ENCODE measurements around the gene FLYWCH1. TPM values are rescaled to one million over a fixed set of nuclear protein-coding genes. Genes with fewer than 3 reads are reported as not detected.

Gene FLYWCH1
- total and polyA plus RNA-seq, 2 donors (not counting 3 experiments of a cell fraction or from before 2014, with no cell fraction given), result 32.0 to 51.2 TPM

- H3K4me1 ChIP-seq (ENCODE audit: control insufficient read depth, extremely low read depth, insufficient read depth, low read length), result peaks cover 2% of the 10 kb centered on the region
- no peaks in the 10 kb centered on the region for H3K9me3 ChIP-seq (replicated peaks; ENCODE audit: control insufficient read depth, insufficient read depth, low read length)
- POLR2A ChIA-PET, result no interaction called here
- no peaks in the 10 kb centered on the region for H3K27me3 ChIP-seq (ENCODE audit: control insufficient read depth in 2 of 2, insufficient read depth in 2 of 2, low read length in 2 of 2)
- H3K9ac ChIP-seq (replicated peaks; ENCODE audit: extremely low read depth, insufficient read depth, low read length), result no peak overlapping the region
- H3K4me3 ChIP-seq (replicated peaks in 1 of 3; ENCODE audit: insufficient read depth in 1 of 3, low read depth in 1 of 3, low read length in 3 of 3), result no peak overlapping the region
- no peak overlapping the region for H3K27ac ChIP-seq (ENCODE audit: insufficient read depth, low read depth, low read length)
- H4K20me1 ChIP-seq (replicated peaks; ENCODE audit: control insufficient read depth, extremely low read depth, insufficient read depth, low read length), result no peaks in the 10 kb centered on the region
- H3K4me2 ChIP-seq (ENCODE audit: insufficient read depth, low read length), result no peak overlapping the region
- intact Hi-C loops (cut with micrococcal nuclease) (no loop called here), dilution Hi-C loops (cut with MboI; ENCODE audit: extremely low pct_ligation_motif_present, low sequenced_read_pairs) (no loop called here)
- FAIRE-seq (no peak), DNase-seq (ENCODE audit: low read depth, low spot score) (no peak)
- no peaks in the 10 kb centered on the region for H3K79me2 ChIP-seq (ENCODE audit: control insufficient read depth, insufficient read depth, low read length)
- H3K36me3 ChIP-seq (ENCODE audit: control insufficient read depth in 2 of 2, extremely low read depth in 1 of 2, insufficient read depth in 2 of 2, low read length in 2 of 2), result peaks cover 2 to 15% of the 10 kb centered on the region in 2 experiments
- CTCF ChIA-PET, result no interaction called here
- TF ChIP-seq POLR2AphosphoS5 (IDR thresholded peaks at IDR 0.05; ENCODE audit: insufficient read depth, low read depth, low read length) (no peak), MAX (IDR thresholded peaks at IDR 0.05; ENCODE audit: insufficient read depth, insufficient read length) (no peak), EZH2 (IDR thresholded peaks at IDR 0.05; ENCODE audit: borderline replicate concordance, low read depth, low read length, severe bottlenecking) (no peak), FOS (IDR thresholded peaks at IDR 0.05; ENCODE audit: borderline replicate concordance, insufficient read depth, low read length) (no peak)
- TF ChIP-seq, protein P1, sequence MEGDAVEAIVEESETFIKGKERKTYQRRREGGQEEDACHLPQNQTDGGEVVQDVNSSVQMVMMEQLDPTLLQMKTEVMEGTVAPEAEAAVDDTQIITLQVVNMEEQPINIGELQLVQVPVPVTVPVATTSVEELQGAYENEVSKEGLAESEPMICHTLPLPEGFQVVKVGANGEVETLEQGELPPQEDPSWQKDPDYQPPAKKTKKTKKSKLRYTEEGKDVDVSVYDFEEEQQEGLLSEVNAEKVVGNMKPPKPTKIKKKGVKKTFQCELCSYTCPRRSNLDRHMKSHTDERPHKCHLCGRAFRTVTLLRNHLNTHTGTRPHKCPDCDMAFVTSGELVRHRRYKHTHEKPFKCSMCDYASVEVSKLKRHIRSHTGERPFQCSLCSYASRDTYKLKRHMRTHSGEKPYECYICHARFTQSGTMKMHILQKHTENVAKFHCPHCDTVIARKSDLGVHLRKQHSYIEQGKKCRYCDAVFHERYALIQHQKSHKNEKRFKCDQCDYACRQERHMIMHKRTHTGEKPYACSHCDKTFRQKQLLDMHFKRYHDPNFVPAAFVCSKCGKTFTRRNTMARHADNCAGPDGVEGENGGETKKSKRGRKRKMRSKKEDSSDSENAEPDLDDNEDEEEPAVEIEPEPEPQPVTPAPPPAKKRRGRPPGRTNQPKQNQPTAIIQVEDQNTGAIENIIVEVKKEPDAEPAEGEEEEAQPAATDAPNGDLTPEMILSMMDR (IDR thresholded peaks at IDR 0.05; ENCODE audit: extremely low read depth in 1 of 2, insufficient read depth in 1 of 2, low read depth in 1 of 2, low read length in 2 of 2), result no peak
- H3K9me1 ChIP-seq (replicated peaks; ENCODE audit: control insufficient read depth, extremely low read depth, insufficient read depth, low read length), result no peaks in the 10 kb centered on the region
- H2AFZ ChIP-seq (ENCODE audit: low read depth, low read length), result no peak overlapping the region
- no TSS peak for BruUV-seq (replicated peaks)
Measured at GRCh38 chr16:2928796-2929195, 17.1 kb downstream of the FLYWCH1 start.

- H3K27me3 ChIP-seq (ENCODE audit: control insufficient read depth in 2 of 2, insufficient read depth in 2 of 2, low read length in 2 of 2), result no peaks in the 10 kb centered on the region
- H3K4me2 ChIP-seq (ENCODE audit: insufficient read depth, low read length), result no peak overlapping the region
- TF ChIP-seq POLR2A (IDR thresholded peaks at IDR 0.05; ENCODE audit: low read depth, low read length) (no peak), POLR2AphosphoS5 (IDR thresholded peaks at IDR 0.05; ENCODE audit: insufficient read depth, low read depth, low read length) (no peak), MYC (IDR thresholded peaks at IDR 0.05; ENCODE audit: low read depth, low read length) (no peak), GATA2 (IDR thresholded peaks at IDR 0.05; ENCODE audit: insufficient read depth, insufficient read length, low read depth, low read length) (no peak)
- H3K79me2 ChIP-seq (ENCODE audit: control insufficient read depth, insufficient read depth, low read length), result no peaks in the 10 kb centered on the region
- dilution Hi-C loops (cut with MboI; ENCODE audit: extremely low pct_ligation_motif_present, low sequenced_read_pairs), result no loop called here
- H3K4me1 ChIP-seq (ENCODE audit: control insufficient read depth, extremely low read depth, insufficient read depth, low read length), result peaks cover 2% of the 10 kb centered on the region
- H2AFZ ChIP-seq (ENCODE audit: low read depth, low read length), result no peak overlapping the region
- H3K4me3 ChIP-seq (replicated peaks in 1 of 3; ENCODE audit: insufficient read depth in 1 of 3, low read depth in 1 of 3, low read length in 3 of 3), result no peak overlapping the region
- H4K20me1 ChIP-seq (replicated peaks; ENCODE audit: control insufficient read depth, extremely low read depth, insufficient read depth, low read length), result no peaks in the 10 kb centered on the region
- no peak overlapping the region for H3K27ac ChIP-seq (ENCODE audit: insufficient read depth, low read depth, low read length)
- no peaks in the 10 kb centered on the region for H3K9me3 ChIP-seq (replicated peaks; ENCODE audit: control insufficient read depth, insufficient read depth, low read length)
- POLR2A ChIA-PET, result no interaction called here
- FAIRE-seq (no peak), DNase-seq (ENCODE audit: low read depth, low spot score) (no peak)
- no peaks in the 10 kb centered on the region for H3K9me1 ChIP-seq (replicated peaks; ENCODE audit: control insufficient read depth, extremely low read depth, insufficient read depth, low read length)
- H3K36me3 ChIP-seq (ENCODE audit: control insufficient read depth in 2 of 2, extremely low read depth in 1 of 2, insufficient read depth in 2 of 2, low read length in 2 of 2), result peaks cover 2 to 18% of the 10 kb centered on the region in 2 experiments
- CTCF ChIA-PET, result no interaction called here
- BruUV-seq (replicated peaks), result no TSS peak
- H3K9ac ChIP-seq (replicated peaks; ENCODE audit: extremely low read depth, insufficient read depth, low read length), result no peak overlapping the region
- intact Hi-C loops (cut with micrococcal nuclease), result no loop called here
Measured at GRCh38 chr16:2929693-2930092, 18.0 kb downstream of the FLYWCH1 start.

Measured in endothelial cell of umbilical vein (primary cell).